GM21619 (cell line): Measurements from ENCODE around the gene LRWD1.
A peak's percentile ranks its signal among the peaks of the same experiment; 100 is the strongest.
"Not testable (repeated sequence)": the region's sequence is repeated elsewhere in the genome, so short reads cannot be mapped to it uniquely, and the experiment has no call there.

Experiments
- ATAC-seq: cut with Tn5 transposase; IDR thresholded peaks from one replicate; pipeline ENCODE4 v1.9.1; 2021; ENCODE audit not compliant: unreplicated experiment

Gene LRWD1

DNA sequence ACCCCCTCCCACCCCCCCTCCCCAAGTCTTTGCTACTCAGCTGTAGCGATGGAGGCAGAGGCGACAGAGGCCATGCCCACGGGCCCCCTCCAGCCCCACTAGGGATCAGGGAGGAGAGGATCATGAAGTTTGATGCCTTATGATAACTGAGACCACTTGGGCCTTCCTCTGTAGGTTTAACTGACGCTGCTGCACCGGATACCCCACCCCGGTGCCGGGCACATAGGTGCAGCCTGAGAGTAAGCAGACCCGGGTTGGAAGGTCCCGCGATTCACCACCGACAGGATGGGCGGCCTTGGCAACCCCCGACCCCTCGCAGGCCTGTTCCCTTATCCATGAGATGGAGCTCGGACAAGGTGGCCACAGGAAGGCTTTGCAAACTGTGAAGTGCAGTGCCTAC lies 29.2 kb downstream of the LRWD1 start:
- peak; percentile 19 for ATAC-seq

DNA sequence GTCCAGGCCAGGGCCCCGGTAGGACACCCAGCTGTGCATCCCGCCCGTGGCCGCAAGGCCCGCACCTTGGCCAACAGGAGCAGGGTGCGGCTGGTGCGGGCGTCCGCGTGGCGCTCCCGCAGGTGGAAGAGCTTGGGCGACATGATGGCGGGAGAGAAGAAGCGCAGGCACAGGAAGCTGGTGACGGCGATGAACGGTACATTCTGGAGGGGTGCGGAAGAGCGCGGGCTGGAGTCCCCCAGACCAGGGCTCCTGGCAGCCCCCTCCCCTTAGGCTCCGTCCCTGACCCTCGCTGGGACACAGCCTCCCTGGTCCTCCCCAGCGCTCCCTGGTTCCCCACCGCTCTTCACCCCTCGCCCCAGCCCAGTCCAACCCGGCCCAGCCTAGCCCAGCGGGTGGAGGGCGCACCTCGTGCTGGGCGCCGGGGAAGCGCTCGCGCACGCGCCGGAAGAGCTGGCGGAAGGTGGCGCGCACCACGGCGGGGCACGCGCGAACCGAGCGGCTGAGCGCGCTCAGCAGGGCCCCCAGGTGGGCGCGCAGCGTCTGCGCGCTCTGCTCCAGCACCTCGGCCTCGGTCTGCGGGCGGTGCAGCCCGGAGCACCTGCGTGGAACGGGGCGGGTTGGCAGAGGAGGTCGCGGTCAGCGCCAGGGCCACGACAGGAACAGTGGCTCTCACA lies 29.8 kb downstream of the LRWD1 start:
- ATAC-seq: peak; percentile 52

DNA sequence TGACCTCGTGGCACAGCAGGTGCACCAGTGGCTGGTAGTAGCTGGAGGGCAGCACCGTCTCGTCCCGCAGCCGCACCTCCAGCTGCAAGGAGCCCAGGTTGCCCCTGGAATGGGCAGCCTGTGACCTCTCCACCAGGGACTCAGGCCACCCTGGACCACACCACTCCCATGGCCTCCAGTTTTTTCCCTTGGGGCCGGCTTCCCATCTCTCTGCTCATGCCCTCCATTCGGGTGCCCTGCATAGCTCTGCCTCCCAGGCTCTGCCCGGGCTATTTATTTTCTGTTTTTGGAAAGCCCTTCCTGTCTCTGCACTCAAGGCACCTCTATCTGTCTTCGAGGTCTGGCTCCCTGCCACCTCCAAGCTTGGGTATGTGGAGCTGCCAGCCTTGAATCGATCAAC lies 32.1 kb downstream of the LRWD1 start:
- not testable (repeated sequence) for ATAC-seq

DNA sequence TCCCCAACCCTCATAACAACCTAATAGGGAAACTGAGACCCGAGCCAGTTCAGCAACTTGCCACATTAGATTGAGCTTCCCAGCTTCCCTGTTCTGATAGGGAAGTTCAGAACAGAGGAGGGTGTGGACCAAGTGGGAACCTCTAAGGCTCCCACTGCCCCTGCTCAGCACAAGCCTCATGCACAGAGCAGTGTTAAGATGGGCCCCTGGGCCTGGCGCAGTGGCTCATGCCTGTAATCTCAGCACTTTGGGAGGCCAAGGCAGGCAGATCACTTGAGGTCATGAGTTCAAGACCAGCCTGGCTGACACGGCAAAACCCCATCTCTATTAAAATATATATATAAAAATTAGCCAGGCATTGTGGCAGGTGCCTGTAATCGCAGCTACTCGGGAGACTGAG lies 32.5 kb downstream of the LRWD1 start:
- ATAC-seq: not testable (repeated sequence)

DNA sequence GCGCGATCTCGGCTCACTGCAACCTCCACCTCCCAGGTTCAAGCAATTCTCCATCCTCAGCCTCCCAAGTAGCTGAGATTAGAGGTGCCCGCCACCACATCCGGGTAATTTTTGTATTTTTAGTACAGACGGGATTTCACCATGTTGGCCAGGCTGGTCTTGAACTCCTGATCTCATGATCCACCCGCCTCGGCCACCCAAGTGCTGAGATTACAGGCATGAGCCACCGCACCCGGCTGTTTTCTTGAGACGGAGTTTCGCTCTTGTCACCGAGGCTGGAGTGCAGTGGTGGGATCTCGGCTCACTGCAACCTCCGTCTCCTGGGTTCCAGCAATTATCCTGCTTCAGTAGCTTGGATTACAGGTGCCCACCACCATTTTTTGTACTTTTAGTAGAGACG lies 33.5 kb downstream of the LRWD1 start:
- not testable (repeated sequence) for ATAC-seq

DNA sequence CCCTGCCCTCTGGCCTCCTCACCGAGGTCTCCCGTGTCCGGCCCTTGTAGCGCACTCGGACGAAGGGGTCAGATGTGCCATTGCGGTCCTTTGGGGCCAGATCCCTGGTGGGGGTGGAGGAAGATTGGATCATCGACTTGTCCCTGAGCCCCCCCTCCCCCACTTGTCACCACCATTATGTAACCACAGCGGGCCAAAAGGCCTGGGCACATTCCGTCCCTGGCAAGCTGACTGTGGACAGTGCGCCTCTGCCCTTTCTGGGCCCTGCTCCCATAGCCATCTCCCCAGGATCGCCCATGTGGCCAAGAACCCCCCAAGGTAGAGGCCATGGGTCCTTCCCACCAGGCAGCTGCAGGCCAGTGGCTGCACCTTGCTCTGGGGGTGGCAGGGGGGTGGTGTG lies 38.4 kb downstream of the LRWD1 start:
- not testable (repeated sequence) for ATAC-seq

DNA sequence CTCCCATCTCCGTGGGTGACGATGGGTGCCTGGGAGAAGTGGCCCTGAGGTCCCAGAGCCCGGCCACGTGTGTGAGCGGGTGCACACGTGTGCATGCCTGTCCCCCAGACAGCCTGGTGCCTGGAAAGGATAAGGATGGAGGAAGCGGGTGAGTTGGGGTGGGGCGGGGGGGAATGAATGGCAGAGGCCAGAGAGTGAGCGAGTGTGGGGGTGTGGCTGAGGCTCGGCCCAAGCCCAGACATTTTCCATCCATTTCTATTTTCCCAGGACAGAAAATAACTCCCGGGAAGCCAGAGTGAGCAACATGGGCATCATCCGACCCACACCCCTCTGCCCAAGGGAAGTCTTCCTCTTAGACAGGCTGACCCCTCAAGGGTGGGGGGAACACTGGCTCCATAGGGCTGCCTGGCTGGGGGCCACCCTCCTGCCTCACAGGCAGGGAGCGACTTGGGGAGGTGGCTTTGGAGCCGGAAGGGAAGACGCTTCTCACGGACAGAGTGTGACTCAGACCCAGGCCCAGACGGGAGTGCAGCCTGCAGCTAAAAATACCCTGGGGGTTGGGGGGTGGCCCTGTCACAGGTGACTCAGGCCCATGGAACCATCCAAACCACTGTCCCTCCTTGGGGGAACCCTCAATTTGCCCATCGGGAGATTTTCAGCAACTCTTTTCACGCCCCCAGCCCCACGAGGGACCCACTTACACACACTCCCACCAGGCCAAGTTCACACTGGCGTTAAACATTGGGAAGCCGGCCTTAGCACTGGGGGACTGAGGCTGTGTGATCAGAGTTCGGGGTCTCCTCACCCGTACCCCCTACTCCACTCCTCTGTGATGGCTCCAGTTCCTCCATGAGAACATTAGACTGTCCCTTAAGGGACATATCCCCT lies 40.8 kb downstream of the LRWD1 start:
- ATAC-seq: not testable (repeated sequence)

DNA sequence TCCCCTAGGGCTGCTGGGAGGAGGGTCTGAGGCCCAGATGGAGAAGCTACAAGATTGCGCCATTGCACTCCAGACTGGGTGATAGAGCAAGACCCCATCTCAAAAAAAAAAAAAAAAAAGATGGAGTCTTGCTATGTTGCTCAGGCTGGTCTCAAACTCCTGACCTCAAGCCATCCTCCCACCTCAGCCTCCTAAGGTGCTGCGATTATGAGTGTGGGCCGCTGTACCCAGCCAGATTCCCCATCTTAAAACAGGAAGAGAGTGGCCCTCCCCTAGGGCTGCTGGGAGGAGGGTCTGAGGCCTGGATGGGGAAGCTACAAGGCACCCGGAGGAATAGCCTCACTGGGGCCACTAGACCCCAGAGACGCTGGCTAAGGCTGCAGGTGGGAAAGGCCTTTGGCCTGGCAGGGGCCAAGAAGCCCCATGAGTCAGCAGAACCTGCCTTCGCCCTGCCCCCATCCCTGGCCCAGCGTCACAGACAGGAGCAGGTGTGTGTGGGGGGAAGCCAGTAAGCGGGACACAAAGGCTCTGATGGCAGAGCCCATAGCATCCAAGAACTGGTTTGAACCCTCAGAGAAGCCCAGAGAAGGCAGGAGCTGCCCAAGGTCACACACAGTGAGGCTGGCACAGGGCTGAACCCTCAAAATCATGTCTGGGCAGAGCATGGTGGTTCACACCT lies 42.8 kb downstream of the LRWD1 start:
- not testable (repeated sequence) for ATAC-seq

DNA sequence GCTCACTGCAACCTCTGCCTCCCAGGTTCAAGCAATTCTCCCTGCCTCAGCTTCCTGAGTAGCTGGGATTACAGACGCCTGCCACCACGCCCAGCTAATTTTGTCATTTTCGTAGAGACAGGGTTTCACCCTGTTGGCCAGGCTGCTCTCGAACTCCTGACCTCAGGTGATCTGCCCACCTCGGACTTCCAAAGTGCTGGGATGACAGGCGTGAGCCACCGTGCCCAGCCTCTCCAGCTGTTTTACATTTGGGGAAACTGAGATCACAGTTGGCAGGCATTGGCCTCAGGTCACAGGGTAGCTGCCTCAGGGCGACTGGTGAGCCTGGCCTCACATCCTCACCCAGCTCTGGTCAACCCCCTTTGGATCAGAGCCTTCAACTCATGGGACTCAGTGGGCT lies 45.8 kb downstream of the LRWD1 start:
- ATAC-seq: not testable (repeated sequence)

DNA sequence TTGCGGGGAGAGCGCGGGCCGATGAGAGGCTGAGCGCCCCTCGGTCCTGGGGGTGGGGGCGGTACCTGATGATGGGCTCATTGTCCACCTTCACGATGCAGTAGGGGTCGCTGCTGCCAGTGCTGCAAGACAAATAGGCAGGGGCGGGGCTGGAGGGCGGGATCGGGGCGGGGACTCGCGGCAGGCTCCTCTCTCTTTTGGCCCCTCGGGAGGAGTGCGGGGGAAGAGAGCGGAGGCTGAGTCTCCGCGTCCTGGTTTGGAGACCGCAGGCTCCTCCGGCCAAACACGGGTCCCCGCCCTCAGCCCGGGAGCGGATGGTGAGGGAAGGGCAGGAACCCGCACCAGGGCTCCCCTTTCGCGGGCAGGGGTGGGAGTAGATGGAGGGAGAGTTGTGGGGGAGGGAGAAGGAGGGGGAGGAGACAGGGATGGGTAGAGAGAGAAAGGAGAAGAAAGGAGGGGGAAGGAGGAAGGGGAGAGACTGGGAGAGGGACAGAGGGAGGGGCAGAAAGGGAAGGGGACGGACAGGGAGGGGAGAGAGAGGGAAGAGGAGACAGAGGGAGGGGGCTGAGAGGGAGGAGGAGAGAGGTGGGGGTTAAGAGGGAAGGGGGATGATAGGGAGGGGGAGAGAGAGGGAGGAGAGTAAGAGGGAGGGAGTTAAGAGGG lies 47.2 kb downstream of the LRWD1 start:
- ATAC-seq: peak; percentile 32

DNA sequence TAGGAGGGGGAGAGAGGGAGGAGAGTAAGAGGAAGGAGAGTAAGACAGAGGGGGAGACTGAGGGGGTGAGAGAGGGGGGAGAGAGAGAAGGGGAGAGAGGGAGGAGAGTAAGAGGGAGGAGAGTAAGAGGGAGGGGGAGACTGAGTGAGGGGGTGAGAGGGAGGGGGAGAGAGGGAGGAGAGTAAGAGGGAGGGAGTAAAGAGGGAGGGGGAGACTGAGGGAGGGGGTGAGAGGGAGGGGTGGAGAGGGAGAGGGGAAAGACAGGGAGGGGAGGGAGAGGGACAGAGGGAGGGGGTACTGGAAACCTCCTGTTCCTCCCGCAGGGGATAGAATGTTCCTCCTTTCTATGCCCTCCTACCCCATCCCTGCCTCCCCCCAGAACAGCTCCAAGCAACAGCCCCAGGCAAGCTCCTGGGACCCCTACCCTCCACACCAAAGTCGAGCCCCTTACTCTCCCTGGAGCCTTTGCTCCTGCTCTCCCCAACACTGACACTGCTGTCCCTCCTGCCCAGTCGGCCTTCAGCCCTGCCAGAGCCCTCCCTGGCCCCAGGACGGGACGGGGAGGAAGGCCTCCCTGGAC lies 47.9 kb downstream of the LRWD1 start:
- ATAC-seq: not testable (repeated sequence)

DNA sequence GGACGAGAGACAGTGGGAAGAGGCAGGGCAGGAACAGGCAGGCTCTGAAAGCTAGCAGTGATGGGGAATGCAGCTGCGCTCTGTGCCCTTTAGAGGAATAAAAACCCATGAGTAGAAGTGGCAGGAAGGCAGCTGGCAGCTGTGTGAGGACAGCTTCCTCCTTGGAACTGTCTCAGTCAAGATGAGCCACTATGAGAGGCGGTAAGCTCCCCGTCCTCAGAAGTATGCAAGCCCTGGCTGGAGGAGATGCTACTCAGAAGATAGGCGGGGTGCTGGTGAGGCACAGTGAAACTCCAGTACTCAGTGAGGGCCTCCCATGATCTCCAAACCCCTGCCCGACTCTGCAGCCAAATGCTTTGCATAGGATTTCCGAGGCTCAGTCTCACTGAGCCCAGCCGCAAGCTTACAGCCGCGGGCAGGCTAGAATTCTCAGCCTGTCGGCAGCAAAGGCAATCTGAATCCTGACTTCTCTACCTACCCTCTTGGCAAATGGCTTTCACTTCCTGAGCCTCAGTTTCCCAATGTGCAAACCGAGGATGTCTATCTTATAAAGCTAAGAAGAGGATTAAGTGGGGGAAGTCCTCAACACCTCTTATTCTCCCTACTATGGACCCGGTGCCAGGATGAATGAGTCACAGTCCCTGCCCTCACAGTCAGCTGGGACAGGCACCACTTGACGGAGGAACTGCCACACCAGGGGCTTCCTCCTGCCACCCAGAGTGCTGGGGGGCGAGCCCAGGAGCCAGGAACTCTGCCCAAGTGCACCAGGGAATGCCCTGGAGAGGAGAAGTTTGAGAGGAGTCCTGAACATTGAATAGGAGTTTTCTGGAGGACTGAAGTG lies 50.3 kb downstream of the LRWD1 start:
- ATAC-seq: peak; percentile 60

DNA sequence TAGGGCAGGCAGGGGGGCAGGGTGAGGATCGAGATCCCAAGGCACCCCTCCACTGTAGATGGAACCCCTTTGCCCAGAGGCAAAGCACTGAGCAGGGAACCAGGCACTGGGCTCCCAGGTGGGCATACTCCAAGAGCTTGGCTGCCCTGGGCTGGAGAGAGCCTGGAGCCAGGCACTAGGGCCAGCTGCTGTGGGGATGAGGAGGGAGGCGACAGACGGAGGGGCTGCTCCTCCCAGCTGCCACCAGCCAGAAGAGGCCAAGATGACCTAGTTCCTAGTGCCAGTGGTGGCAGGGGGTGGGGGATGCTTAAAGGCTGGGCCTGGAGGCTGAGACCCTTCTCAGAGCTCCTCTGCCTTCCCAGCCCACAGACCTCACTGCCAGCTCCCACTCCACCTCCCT lies 51.1 kb downstream of the LRWD1 start:
- ATAC-seq: not testable (repeated sequence)

DNA sequence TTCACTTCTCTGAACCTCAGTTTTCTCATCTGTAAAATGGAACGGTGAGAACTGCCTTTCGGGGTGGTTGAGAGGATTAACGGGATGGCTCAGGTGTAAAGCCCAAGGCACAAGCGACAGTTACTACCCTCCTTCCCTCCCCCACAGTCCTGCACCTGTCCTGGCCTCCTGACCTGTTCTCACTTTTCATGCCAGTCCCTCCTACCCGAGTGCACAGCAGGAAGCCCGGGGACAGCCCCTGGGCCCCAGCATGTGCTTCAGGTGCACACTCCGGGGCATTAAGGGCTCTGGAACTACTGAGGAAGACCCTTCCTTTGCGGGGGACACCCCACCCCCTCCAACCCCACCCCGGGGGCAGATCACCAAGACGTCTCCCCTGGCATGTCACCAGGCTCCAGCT lies 52.2 kb downstream of the LRWD1 start:
- ATAC-seq: not testable (repeated sequence)

DNA sequence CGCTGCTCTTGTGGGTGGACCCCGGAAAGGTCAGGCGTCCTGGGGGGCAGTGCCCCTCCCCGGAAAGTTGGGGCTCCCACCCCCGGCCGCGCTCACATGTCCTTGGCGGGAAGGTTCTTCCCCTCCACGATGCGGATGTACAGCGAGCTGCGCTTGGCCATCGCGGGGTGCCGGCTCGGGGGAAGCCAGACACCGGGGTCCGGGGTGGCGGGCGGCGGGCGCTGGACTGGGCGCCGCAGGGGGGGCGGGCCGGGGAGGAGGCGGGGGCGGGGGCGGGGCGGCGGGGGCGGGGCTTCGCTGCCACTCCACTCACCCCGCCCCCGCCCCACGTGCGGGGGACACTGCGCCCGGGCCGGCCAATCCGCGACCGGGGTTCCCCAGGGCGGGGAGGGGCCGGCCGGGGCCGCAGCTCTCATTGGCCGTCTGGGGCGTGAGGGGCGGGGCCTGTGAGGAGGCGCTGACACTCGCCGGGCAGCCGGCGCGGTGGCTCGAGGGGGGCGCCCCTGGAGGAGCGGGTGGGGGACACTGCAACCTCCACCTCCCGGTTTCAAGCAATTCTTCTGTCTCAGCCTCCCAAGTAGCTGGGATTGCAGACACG lies 52.9 kb downstream of the LRWD1 start, which contains the start of gene RASA4B:
TSS of gene RASA4B (minus strand) at position 228 of the 598 bp plus-strand sequence. CDS start at position 161, 67 bp downstream.
- peak; percentile 58 for ATAC-seq

DNA sequence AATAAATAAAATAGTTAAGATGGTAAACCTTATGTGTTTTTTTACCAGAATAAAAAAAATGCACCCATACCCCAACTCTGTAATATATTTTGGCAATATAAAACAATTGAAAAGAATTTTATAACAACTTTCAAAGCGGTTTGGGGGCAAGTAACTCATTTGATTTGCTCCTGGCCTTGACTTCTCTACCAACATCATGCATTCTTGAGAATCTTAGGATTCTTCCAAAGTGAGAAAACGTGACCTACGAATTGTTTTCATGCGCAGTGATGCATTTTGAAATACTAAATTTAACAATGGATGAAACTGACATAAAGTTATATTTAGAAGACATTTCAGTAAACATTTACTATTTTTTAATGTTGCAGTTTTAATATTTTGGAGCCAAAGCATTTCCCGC lies 56.0 kb downstream of the LRWD1 start:
- ATAC-seq: not testable (repeated sequence)
